ENCODE results near the gene LAMA4.

LAMA4 gene

DNA sequence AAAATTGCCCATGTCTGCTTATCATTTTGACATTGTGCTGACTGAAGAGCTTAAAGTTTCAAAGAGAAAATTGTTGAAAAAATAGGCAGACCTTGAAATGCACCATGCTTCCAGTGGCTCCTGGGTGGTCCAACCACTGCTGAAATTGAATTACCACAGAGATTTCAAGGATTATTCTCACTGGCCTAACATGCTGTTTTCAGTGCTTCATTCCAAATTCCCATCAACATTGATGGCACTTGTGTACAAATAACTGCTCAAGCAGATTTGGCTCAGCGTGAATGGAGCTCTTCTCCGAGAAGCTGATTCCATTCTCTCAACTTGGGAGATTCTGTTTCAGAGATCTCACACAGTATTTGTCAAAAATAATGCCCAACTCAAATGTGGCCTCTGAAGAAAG is 75.5 kb downstream of the LAMA4 start:
- no peak overlapping the region for H3K4me3 ChIP-seq (ENCODE audit: low read depth, low read length)

DNA sequence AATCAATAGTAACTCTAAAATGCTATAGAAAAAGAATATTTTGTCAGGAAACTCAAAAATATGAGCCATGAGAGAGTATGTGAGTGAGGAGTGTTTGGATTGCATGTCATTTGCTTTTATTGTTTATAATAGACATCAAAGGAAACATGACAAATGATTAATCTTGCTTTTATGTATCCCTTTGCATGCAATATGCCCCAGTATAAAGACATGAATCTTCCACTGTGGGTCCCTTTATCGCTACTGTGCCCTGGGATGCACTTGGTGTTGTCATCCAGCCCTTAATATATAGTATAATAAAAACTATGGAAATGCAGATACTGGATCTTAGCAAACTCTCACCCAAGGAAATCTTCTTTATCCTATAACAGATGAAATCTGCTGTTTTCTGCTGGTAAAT is 77.3 kb downstream of the LAMA4 start:
- no peak overlapping the region for H3K4me3 ChIP-seq (ENCODE audit: low read depth, low read length)
- POLR2A ChIA-PET = no interaction called here
- no peak for DNase-seq (ENCODE audit: low read depth, low spot score)
- TF ChIP-seq, protein P1, sequence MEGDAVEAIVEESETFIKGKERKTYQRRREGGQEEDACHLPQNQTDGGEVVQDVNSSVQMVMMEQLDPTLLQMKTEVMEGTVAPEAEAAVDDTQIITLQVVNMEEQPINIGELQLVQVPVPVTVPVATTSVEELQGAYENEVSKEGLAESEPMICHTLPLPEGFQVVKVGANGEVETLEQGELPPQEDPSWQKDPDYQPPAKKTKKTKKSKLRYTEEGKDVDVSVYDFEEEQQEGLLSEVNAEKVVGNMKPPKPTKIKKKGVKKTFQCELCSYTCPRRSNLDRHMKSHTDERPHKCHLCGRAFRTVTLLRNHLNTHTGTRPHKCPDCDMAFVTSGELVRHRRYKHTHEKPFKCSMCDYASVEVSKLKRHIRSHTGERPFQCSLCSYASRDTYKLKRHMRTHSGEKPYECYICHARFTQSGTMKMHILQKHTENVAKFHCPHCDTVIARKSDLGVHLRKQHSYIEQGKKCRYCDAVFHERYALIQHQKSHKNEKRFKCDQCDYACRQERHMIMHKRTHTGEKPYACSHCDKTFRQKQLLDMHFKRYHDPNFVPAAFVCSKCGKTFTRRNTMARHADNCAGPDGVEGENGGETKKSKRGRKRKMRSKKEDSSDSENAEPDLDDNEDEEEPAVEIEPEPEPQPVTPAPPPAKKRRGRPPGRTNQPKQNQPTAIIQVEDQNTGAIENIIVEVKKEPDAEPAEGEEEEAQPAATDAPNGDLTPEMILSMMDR (IDR thresholded peaks at IDR 0.05; ENCODE audit: insufficient read depth, low read length, missing control alignments) = no peak
- CTCF ChIA-PET = interaction anchor here (1.0 to 7.4 kb wide), 6 partner anchors 8 to 138 kb away, joined by 3 to 215 read pairs (median 45); no protein-coding TSS in a partner anchor

More for the DNA sequence above, 75.5 kb downstream of the LAMA4 start:
- DNase-seq (ENCODE audit: low read depth, low spot score) = no peak
- ChIA-PET CTCF (interaction anchor here (0.8 to 6.8 kb wide), 15 partner anchors 10 to 198 kb away, joined by 3 to 215 read pairs (median 21); partner anchors contain the start of gene LAMA4), POLR2A (no interaction called here)
- TF ChIP-seq, protein P1 (IDR thresholded peaks at IDR 0.05; ENCODE audit: insufficient read depth, low read length, missing control alignments) = no peak

DNA sequence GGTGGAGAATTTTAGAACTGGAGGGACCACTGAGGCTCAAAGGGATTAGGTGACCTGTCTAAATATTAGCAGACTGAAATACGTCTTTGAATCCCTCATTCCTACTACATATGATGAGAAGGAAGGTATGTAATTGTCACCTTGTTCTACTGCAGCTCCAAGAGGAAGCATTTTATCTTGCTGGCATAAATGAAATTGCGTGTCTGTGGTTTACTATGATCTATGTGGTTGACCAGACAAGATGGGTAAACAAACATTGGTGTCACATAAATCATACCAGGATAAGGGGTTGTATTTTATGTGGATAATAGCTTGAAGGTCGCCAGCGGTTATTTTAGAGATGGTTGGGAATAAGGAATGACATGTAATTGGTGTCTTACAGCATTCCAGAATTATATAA is 78.2 kb downstream of the LAMA4 start:
- no peak overlapping the region for H3K4me3 ChIP-seq (ENCODE audit: low read depth, low read length)
- POLR2A ChIA-PET = no interaction called here
- no peak for DNase-seq (ENCODE audit: low read depth, low spot score)
- TF ChIP-seq, protein P1 (IDR thresholded peaks at IDR 0.05; ENCODE audit: insufficient read depth, low read length, missing control alignments) = no peak
- CTCF ChIA-PET = interaction anchor here (1.0 to 7.4 kb wide), 4 partner anchors 9 to 196 kb away, joined by 3 to 215 read pairs (median 45); no protein-coding TSS in a partner anchor

DNA sequence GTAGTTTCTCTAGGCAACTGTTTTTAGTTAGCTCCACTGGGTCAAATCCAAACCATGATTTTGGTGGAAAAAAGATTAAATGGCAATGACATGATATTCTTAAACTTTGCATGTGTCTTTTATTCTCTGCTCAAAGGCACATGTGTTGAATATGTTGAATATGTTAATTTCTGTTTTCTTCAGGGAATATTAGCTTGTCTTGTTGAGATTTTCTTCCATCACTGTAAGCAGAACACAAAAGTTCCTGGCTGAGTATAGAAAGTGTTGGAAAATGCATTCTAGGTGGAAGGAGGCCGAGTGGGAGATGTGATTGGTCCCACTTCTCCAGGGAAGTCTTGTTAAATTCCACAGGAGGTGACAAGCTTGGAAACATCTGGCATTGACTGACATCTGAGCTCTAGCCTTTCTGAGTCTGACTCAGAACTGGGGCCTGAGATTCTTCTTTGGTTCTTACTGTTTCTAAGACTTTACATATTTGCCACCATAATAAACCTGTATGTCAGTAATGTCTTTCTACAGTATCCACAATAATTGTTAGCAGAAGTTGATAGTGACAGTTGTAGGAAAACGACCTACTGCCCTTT is 81.1 kb downstream of the LAMA4 start:
- POLR2A ChIA-PET = no interaction called here

DNA sequence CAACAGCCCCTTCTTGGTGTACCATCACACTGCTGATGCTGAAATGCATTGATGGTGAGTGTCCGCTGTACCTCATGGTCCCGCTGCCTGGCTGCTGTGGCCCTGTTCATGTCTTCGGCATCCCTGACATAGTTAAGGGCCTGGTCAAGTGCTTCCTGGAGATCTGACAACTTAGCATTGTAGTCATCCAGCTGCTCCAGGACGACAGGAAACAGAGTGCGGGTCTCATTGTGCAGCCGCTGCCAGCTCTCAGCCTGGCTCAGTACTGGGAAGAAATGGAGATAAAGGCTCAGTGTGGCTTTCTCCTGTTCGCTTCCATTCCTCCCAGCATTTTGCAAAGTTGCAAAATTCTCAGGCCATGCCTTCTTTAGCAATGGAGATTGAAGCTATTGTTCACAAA is 81.8 kb downstream of the LAMA4 start:
- ChIA-PET POLR2A (no interaction called here), CTCF (interaction anchor here (1.0 to 7.4 kb wide), 5 partner anchors 9 to 198 kb away, joined by 3 to 84 read pairs (median 6); partner anchors contain the start of genes FAM229B and TUBE1)
- TF ChIP-seq, protein P1 (IDR thresholded peaks at IDR 0.05; ENCODE audit: insufficient read depth, low read length, missing control alignments) = no peak
- DNase-seq (ENCODE audit: low read depth, low spot score) = no peak
- H3K4me3 ChIP-seq (ENCODE audit: low read depth, low read length) = no peak overlapping the region

More for the DNA sequence above, 81.1 kb downstream of the LAMA4 start:
- no peak for DNase-seq (ENCODE audit: low read depth, low spot score)
- CTCF ChIA-PET = interaction anchor here (1.0 to 7.4 kb wide), 6 partner anchors 10 to 197 kb away, joined by 3 to 84 read pairs (median 4); partner anchors contain the start of genes FAM229B and TUBE1
- no peak overlapping the region for H3K4me3 ChIP-seq (ENCODE audit: low read depth, low read length)
- TF ChIP-seq, protein P1 (IDR thresholded peaks at IDR 0.05; ENCODE audit: insufficient read depth, low read length, missing control alignments) = no peak

DNA sequence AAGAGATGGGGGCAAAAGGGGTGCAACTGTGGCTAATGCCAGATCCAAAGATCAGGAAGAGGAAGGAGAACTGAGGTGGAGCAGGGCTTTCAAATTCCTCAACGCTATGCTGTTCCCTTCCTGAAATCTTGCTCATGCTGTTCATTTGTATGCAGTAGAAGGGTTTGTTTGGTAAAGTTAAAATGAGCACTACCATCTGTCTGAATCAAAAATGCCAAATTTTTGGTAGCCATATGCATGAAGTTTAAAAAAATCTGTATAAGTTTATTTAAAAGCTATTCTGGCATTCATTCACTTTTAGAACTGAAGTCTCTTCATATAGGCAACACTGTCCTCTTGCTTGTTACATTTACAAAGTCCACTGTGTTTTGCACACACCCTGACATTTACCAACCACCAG is 84.8 kb downstream of the LAMA4 start:
- CTCF ChIA-PET = no interaction called here
- no peak for DNase-seq (ENCODE audit: low read depth, low spot score)
- TF ChIP-seq, protein P1 (IDR thresholded peaks at IDR 0.05; ENCODE audit: insufficient read depth, low read length, missing control alignments) = no peak
- H3K4me3 ChIP-seq (ENCODE audit: low read depth, low read length) = no peak overlapping the region
- POLR2A ChIA-PET = interaction anchor here (0.5 kb wide), 1 partner anchor 1725 kb away, joined by 3 read pairs; no protein-coding TSS in a partner anchor

Measured in AG04449 (cell line).